Left kidney (tissue), 2 donors: ENCODE data around the gene GLIS1. TPM values are rescaled to one million over a fixed set of nuclear protein-coding genes. Genes with fewer than 3 reads are reported as not detected.
A peak's percentile ranks its signal among the peaks of the same experiment; 100 is the strongest.

Experiments
- DNase-seq: peaks from one replicate; pipeline ENCODE4 v3.0.0-alpha.2; 2013
- polyA plus RNA-seq: library from polyadenylated mRNA; unstranded; fragments of 120-200 nt; gene quantifications from one replicate; pipeline ENCODE4 v1.2.1, GENCODE V29; 2013; ENCODE audit not compliant: insufficient read length

The GLIS1 gene
- polyA plus RNA-seq, 1 donor = 2.5 TPM

DNA sequence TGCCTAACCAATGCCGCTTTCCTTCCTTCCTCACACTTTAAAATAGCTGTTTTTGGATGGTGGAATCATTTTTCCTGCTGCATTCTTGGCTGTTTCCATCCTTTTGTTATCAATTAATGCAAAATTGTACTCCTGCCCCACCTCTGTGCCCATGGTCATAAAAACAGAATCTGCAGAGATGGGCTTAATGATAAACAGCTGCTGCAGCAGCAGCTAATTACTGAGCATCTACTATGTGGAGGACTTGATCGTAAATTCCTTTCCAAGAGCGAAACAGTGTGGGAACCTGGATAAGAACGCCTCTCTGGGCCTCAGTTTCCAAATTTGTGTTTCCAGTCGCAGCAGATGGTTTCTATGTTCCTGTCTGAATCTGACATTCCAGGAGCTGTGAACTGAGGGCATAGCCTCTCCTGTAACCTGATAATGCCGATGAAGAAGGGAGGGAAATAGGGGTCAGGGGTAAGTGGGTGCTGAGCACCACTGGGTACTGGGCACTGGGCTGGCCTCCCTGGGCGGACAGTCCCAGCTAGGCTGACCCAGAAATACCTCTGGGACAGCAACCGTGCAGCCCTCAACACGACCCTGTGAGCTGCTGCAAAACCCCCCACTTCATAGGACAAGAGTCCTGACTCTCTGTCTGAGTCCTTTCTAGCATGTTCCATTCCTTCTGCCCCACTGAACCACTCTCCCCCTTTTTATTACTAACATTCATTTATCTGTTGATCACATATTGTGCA lies 158.1 kb downstream of the GLIS1 start:
- DNase-seq = no peak

GRCh38 chr1:53580009-53580400 lies 159.0 kb downstream of the GLIS1 start:
- no peak for DNase-seq

DNA sequence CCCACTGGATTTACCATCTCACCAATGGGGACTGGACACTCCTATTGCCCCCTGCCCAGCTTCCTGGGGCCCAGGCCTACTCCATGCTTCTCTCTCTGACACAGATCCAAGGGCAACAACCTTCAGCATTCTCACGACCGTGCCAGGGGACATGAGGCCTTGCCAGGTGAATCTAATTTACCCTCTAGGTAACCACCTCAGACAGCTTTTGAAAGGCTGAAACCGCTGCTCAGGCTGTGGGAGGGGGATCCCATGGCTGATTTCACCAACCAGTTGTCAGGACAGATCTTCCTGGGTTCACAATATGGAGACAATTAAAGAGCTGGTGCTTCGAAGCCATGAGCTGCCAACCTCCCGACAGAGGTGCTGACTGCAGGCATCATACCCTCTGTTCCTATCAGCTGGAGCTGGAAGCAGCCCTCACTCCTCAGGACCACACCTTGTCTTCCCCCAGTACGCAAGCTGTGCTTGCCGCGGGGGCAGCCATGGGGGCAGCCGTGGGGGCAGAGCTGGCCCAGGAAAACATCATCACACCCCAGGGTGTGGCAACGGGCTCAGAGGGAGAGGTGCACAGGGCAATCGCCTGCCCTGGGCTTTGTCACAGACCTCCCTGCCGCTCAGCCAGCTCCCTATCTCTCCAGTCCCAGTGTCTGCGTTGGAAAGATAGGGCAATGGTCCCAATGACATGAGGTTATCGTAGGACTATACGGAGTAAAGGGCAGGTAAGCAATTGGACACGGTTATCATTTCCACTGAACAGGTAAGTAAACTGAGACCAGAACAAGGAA lies 159.5 kb downstream of the GLIS1 start:
- DNase-seq = no peak

- no peak for DNase-seq
Measured at GRCh38 chr1:53578358-53578757, 160.6 kb downstream of the GLIS1 start.

GRCh38 chr1:53577761-53578100 lies 161.2 kb downstream of the GLIS1 start:
- no peak for DNase-seq

- no peak for DNase-seq
Measured at GRCh38 chr1:53576866-53577760, 161.9 kb downstream of the GLIS1 start.

DNA sequence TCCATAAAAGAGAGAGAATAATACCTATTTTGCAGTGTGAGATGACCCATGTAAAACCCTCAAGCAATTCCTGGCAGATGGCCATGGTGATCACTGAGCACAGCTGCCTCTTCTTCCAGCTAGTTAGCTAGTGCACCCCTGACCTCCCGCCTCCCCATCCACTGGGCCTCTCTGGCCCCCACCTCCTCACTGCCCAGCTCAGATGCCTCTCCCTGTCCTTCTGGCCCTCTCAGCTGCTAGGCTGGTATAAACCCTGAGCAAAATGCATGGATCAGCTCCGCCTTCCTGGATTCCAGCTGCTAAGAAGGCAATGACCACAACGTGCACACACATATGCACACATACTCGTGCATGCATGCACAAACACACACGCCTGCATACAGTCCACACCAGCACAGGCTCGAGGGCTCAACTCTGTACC lies 162.6 kb downstream of the GLIS1 start:
- no peak for DNase-seq

- DNase-seq = no peak
Measured at GRCh38 chr1:53575955-53576320, 163.0 kb downstream of the GLIS1 start.

DNA sequence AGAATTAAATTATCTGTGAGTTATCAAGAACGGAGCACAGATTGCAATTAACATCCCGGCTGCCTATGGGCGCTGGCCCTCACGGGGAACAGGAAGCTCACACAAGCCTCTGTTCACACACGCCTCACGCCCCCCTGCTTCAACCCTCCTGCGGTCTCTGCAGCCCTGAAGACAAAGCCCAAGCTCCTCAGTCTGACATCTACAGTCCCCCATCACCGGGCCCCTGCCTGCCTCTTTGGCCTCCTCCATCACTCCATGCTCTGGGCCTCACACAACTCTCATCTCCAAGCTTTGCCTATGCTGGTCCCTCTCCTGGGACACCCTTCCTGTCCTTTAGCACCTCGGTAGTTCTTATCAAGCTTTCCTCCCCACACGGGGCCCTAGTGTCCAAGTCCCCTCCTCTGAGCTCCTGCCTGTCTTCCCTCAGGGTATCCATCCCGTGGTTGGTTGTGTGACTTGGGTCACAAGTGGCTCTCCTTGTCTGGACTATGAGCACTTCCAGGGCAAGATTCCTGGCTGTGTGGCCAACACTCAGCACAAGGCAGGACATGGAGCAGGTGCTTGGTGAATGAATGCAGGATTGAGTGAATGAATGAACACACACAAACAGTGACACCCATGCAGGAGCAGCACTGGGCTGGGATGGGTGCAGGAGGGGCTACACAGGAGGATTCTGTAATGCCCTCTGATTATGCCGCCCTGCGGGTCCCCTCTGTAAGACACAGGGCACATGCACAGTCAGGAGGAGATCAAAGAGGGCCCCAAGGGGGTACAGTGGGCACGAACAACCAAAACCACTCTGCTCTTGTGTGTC lies 163.6 kb downstream of the GLIS1 start:
- no peak for DNase-seq

- DNase-seq = no peak
Measured at GRCh38 chr1:53574621-53575020, 164.3 kb downstream of the GLIS1 start.

DNA sequence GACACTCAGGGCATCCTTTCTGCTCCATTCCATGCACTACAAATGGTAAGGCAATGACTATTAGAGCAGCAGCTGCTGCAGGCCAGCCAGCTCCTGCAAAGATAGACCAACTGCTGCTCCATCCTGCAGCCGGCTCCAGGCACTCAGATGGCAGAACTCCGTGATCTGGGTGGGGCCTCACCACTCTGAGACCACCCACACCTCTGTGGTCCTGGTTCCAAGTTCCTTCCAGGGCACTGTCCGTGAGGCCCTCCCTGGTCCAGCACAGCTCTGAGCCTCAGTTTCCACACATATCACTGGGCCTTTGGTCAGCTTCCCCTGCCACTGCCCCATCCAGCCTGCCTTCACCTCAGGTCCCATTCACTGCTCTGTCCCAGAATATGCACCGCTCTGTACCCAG lies 165.0 kb downstream of the GLIS1 start:
- DNase-seq = no peak

DNA sequence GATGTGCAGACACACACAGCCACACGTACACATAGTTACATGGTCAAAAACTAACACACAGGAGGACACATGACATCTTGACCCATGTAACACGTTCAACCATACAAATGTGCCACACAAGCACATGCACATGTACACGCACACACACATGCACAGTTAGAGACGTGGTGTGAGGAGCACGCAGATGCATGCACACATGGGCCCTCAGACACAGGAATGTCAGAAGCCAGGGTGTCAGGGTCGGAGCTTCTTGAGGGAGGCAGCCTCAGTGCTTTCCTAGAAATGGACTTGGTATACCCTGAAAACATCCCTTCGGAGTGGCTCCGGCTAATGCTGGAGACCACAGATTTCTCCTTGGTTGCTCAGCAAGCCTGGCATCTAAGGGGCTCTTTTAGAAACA lies 165.4 kb downstream of the GLIS1 start:
- no peak for DNase-seq

DNA sequence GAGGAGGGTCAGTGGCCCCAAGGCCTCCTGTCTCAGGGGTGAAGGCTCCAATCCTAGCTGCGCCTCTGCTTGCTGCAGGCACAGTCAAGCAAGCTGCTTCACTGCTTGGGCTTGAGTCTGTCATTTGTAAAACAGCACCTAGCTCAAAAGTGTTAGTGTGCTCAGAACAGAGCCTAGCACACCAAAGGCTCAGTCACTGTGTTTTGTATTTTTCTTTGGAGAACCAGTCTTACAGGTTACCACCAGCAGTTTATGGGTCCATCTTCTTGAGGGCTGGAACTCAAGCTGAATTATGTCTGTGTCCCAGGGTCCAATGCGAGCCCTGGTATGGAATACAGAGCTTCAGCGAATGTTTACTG lies 166.2 kb downstream of the GLIS1 start:
- no peak for DNase-seq

DNA sequence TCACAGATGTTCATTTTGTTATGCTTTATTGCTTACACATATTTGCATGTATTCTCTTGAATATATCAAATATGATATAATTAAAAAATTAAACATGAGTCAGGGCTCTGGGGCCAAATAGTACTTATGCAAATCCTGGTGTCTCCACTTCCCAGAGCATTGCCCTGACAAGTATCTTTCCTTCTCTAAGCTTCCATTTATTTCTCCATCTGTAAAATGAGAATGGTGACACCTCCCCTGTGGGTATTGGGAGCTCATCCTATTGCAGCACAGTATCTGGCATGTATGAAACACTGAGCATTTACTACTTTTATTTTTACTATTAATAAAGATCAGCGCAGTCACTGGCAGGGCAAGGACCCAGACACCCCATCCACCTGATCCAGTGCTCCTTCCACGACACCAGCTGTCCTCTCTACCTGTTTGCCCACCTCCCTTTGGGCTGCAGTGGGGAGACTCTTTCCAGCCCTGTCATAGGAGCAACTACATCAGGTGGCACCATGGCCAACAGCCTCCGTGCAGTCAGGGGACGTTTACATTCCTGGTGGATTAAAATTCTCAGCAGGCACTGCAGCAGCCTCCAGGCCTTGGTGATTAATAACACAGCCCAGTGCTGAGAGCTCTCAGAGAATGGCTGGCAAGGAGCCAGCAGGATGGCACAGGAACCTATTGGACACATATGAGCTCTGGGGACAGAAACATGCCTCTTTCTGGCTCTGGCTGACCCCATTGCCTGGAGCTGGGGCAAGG lies 166.7 kb downstream of the GLIS1 start:
- DNase-seq = peak; percentile 65

DNA sequence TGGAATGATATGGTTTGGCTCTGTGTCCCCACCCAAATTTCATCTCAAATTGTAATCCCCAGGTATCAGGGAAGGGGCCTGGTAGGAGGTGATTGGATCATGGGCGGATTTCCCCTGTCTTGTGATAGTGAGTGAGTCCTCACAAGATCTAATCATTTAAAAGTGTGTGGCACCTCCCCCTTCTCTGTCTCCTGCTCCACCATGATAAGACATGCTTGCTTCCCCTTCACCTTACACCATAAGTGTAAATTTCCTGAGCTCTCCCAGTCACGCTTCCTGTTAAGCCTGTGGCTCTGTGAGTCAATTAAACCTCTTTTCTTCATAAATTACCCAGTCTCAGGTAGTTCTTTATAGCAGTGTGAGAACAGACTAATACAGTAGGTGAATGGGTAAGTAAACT lies 170.4 kb downstream of the GLIS1 start:
- no peak for DNase-seq

DNA sequence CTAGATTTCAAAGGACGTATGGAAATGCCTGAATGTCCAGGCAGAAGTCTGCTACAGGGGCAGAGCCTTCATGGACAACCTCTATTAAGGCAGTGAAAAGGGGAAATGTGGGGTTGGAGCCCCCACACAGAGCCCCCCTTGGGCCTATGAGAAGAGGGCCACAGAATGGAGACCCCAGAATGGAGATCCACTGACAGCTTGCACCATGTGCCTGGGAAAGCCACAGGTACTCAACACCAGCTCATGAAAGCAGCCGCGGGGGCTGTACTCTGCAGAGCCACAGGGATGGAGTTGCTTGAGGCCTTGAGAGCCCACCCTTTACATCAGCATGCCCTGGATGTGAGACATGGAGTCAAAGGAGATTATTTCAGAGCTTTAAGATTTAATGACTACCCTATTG lies 171.1 kb downstream of the GLIS1 start:
- no peak for DNase-seq

GRCh38 chr1:53567450-53567849 lies 171.5 kb downstream of the GLIS1 start:
- no peak for DNase-seq

DNA sequence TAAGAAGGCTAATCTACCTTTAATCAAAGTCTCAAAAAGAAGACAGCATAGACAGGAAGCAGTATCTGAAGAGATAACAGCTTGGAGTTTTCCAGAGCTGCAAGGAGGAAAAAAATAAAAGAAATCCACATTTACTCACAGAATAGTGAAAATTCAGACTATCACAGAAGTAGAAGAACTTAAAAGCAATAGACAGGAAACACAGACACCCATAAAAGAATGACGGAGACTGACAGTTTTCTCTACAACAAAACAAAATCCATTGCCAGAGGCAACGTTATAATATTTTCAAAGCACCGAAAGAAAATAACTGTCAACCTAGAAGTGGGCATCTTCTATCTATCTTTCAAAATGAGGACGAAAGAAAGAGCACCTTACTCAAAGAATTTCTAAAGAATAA lies 175.4 kb downstream of the GLIS1 start:
- DNase-seq = no peak

DNA sequence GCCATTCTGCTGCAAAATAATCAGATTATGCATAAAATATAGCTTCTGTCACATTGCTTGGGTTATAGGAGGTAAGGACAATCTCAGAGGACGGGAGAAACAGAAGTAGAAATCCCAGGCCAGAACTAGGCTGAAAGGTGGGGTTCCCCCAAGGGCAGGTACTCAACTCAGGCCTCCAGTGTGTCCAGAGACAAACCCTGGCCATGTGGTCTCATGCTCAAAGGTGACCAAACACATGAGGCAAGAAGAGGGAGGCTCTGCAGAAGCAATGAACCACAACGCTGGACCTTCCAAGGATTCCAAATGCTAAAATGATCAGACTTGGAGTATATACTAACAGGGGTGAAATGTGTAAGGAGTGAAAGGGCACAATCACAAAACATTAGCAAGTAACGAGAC lies 176.0 kb downstream of the GLIS1 start:
- DNase-seq = no peak

DNA sequence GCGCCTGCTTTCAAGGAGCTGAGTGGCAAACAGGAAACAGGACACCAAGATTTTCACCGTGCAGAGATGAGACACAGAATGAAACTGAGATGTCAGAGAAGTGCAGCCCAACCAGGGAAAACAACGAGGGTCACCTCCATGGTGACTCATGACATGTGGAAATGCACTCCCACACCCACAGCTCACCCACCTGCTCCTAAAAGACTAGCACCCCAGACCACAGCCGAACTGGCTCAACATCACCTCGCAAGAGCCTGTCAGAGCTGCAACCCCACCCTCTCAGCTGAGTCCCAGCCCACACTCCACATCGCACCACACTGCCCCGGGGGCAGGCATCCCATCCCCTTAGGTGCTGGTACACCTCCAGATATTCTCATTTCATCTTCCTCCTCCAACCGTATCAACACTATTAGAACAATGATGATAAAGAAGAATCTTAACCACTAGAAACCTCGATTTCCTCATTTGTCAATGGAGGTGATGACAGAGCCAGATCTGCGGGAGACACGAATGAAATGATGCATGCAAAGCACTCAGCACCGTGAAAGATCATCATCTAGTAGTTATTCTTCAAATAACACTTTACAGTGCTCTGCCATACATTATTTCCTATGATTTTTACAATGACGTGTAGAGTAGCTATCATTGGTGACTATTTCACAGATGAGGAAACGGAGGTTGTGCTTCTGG lies 176.5 kb downstream of the GLIS1 start:
- no peak for DNase-seq
